Body of pancreas (tissue), 4 donors: ENCODE results near the gene OR10K2. TPM values are rescaled to one million over a fixed set of nuclear protein-coding genes. Genes with fewer than 3 reads are reported as not detected.

ENCODE experiments used
- ATAC-seq: fragments of 150-250 bp; one replicate; pipeline ENCODE4 v1.9.1; 2016
- DNase-seq, 4 donors: peaks; one replicate each; pipeline ENCODE4 v3.0.0-alpha.2; 2019
- H3K27ac ChIP-seq, 4 donors: fragments of 200-600 bp; sonication (generic); 1 replicate in 3 of 4; 2 replicates in 1 of 4; pipeline versions ENCODE4 v1.5.1 to v1.6.1; 2016 to 2019; ENCODE audit warnings: mild to moderate bottlenecking in 1 of 4, mixed read lengths in 1 of 4, moderate library complexity in 1 of 4
- H3K27me3 ChIP-seq, 2 donors: fragments of 200-600 bp; sonication (generic); one replicate each; pipeline ENCODE4 v1.6.0; 2016; ENCODE audit warnings: mild to moderate bottlenecking in 1 of 2
- H3K36me3 ChIP-seq, 2 donors: fragments of 200-600 bp; sonication (generic); replicated peaks in 1 of 2; 2 replicates each; pipeline ENCODE4 v1.5.1; 2016; ENCODE audit warnings: low read depth in 2 of 2; ENCODE audit not compliant: insufficient read depth in 1 of 2
- H3K4me1 ChIP-seq: fragments of 200-600 bp; sonication (generic); one replicate; pipeline ENCODE4 v1.6.0; 2016
- H3K4me3 ChIP-seq, 2 donors: fragments of 200-600 bp; sonication (generic); 1 replicate in 1 of 2; 2 replicates in 1 of 2; pipeline ENCODE4 v1.5.1; 2016 to 2019
- H3K9me3 ChIP-seq, 3 donors: fragments of 200-600 bp; sonication (generic); 1 replicate in 2 of 3; 2 replicates in 1 of 3; pipeline ENCODE4 v1.5.1; 2016
- POLR2A ChIP-seq, 3 donors: fragments of 450-650 bp; IDR thresholded peaks; one replicate each; pipeline ENCODE4 v1.6.1; 2016; ENCODE audit warnings: antibody characterized with exemption in 3 of 3, mild to moderate bottlenecking in 2 of 3
- WGBS, 2 donors: methylation state at CpG; one replicate each; pipeline ENCODE4 v1.1.5; 2017; 5-methylcytosine and 5-hydroxymethylcytosine counted together
- intact Hi-C: fragments of 100-400 bp; cut with DNase I; formaldehyde crosslinking; loops from one replicate; pipeline ENCODE4 v1.15.1; 2023
- total RNA-seq, 2 donors: library from RNA; depleted of rRNA; stranded (reverse); fragments of >200 nt; gene quantifications; one replicate each; pipeline ENCODE4 v1.1.0, GENCODE V29; 2016
- TF ChIP-seq, protein P1 (sequence below), 7 experiments: fragments of 450-650 bp in 4 of 7; fragments of 200-600 bp in 3 of 7; sonication (generic) in 3 of 7; IDR thresholded peaks; one replicate each; pipeline ENCODE4 v1.5.1; 2016 to 2019; ENCODE audit warnings: antibody characterized with exemption in 7 of 7

Gene OR10K2
- total RNA-seq: not detected

DNA sequence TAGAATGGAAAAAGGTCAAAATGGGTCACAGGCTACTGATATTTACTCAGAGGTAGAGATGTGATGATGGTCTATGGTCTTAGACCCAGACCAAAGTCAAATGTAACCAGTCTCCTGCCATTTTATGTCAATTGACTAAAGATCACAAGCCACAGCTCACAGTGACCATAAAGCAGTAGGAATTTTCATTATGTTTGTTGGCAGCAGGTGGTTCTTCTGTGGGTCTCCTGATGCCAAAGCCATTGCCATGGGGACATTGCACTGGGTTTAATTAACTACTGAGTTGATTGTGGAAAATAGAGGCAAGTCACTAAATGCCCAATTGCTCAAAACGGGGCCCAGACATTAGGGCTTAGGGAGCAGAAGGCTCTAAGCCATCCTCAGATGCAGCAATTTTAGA, at the start of gene OR10K2:
OR10K2 (minus strand) TSS at position 101 of the 400 bp plus-strand sequence. CDS start 5,371 bp downstream, outside the sequence.
- H3K4me3 ChIP-seq: no peak within 1 kb of the TSS
- no peaks in the 10 kb centered on the region for H3K4me1 ChIP-seq
- 68 to 73% methylated on average over 1 of the region's 1 CpG for WGBS, 2 donors
- intact Hi-C loops: no loop called here
- H3K27me3 ChIP-seq: no peaks in the 10 kb centered on the region
- DNase-seq (no peak), ATAC-seq (no peak)
- no peaks in the 10 kb centered on the region for H3K36me3 ChIP-seq
- TF ChIP-seq POLR2A (IDR thresholded peaks at IDR 0.05): no peak
- TF ChIP-seq, protein P1, sequence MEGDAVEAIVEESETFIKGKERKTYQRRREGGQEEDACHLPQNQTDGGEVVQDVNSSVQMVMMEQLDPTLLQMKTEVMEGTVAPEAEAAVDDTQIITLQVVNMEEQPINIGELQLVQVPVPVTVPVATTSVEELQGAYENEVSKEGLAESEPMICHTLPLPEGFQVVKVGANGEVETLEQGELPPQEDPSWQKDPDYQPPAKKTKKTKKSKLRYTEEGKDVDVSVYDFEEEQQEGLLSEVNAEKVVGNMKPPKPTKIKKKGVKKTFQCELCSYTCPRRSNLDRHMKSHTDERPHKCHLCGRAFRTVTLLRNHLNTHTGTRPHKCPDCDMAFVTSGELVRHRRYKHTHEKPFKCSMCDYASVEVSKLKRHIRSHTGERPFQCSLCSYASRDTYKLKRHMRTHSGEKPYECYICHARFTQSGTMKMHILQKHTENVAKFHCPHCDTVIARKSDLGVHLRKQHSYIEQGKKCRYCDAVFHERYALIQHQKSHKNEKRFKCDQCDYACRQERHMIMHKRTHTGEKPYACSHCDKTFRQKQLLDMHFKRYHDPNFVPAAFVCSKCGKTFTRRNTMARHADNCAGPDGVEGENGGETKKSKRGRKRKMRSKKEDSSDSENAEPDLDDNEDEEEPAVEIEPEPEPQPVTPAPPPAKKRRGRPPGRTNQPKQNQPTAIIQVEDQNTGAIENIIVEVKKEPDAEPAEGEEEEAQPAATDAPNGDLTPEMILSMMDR (IDR thresholded peaks at IDR 0.05): no peak
- H3K27ac ChIP-seq: no peak within 1 kb of the TSS
- H3K9me3 ChIP-seq: peaks cover 0 to 6% (median 0%) of the 10 kb centered on the region in 3 donors

DNA sequence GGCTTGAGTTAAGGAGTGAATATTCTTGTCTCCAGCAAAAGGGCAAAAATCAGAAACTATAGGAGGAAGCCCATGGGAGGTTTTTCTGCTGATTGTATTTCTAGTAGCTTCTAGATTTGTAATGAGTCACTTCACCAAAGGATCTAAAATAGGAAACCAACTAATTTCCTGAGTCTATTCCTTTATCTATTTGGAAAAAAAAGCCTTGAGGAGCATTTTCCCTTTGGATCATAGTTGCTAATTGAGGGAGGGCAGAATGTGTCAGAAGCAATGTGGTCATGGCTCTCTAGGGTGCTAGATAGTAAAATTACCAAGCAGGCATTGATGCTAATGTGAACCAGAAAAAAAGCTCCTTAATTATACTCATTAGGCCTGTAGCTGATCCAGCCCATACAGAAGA, 45.9 kb upstream of the OR10K2 start, which contains the start of gene OR10R2:
OR10R2 (plus strand) TSS at position 301 of the 400 bp plus-strand sequence. CDS start 106 bp downstream, outside the sequence.
- Histone ChIP-seq H3K27ac (no peak within 1 kb of the TSS), H3K4me3 (no peak within 1 kb of the TSS), H3K27me3 (no peaks in the 10 kb centered on the region), H3K36me3 (no peaks in the 10 kb centered on the region), H3K9me3 (no peaks in the 10 kb centered on the region), H3K4me1 (no peaks in the 10 kb centered on the region)
- intact Hi-C loops: no loop called here
- ATAC-seq: no peak
- no peak for TF ChIP-seq POLR2A (IDR thresholded peaks at IDR 0.05)
- TF ChIP-seq, protein P1 (IDR thresholded peaks at IDR 0.05): no peak
- no peak for DNase-seq

- Histone ChIP-seq H3K27ac (no peak within 1 kb of the TSS), H3K9me3 (no peaks in the 10 kb centered on the region), H3K4me3 (no peak within 1 kb of the TSS), H3K4me1 (no peaks in the 10 kb centered on the region), H3K36me3 (no peaks in the 10 kb centered on the region), H3K27me3 (no peaks in the 10 kb centered on the region)
- TF ChIP-seq, protein P1 (IDR thresholded peaks at IDR 0.05): no peak
- no peak for TF ChIP-seq POLR2A (IDR thresholded peaks at IDR 0.05)
- ATAC-seq (no peak), DNase-seq (no peak)
- WGBS, 2 donors: 38 to 40% methylated on average over 2 of the region's 2 CpGs
- intact Hi-C loops: no loop called here
Observed at GRCh38 chr1:158461534-158461933, 35.5 kb upstream of the OR10K2 start, which contains the start of gene OR10K1. TSS of gene OR10K1 (plus strand) at chr1:158461834. CDS start at chr1:158465562, 3,728 bp downstream.

DNA sequence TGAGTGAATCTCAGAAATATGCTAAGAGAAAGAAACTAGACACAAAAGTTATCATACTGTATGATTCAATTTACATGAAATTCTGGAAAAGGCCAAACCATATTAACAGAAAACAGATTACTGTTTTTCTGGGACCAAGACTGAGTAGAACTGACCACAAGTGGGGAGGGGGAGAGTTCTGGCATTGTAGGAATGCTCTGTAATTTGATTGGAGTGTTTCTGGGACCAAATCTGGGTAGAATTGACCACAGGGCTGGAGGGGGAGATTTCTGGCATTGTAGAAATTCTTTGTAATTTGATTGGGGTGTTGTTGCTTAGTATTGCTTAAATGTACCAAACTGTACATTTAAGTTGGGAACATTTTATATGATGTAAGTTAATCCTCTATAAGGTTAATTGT, 32.2 kb upstream of the OR10K2 start:
- DNase-seq (no peak), ATAC-seq (no peak)
- no peak overlapping the region for H3K4me3 ChIP-seq
- no peak for TF ChIP-seq POLR2A (IDR thresholded peaks at IDR 0.05)
- TF ChIP-seq, protein P1 (IDR thresholded peaks at IDR 0.05): no peak
- H3K9me3 ChIP-seq: no peaks in the 10 kb centered on the region
- H3K36me3 ChIP-seq: no peaks in the 10 kb centered on the region
- no peaks in the 10 kb centered on the region for H3K4me1 ChIP-seq
- intact Hi-C loops: no loop called here
- no peak overlapping the region for H3K27ac ChIP-seq
- no peaks in the 10 kb centered on the region for H3K27me3 ChIP-seq

- DNase-seq (no peak), ATAC-seq (no peak)
- Histone ChIP-seq H3K9me3 (no peaks in the 10 kb centered on the region), H3K4me1 (no peaks in the 10 kb centered on the region), H3K27me3 (no peaks in the 10 kb centered on the region), H3K36me3 (no peaks in the 10 kb centered on the region), H3K27ac (no peak overlapping the region), H3K4me3 (no peak overlapping the region)
- no peak for TF ChIP-seq POLR2A (IDR thresholded peaks at IDR 0.05)
- TF ChIP-seq, protein P1 (IDR thresholded peaks at IDR 0.05): no peak
- intact Hi-C loops: no loop called here
Observed at GRCh38 chr1:158457246-158457645, 31.2 kb upstream of the OR10K2 start.
